ENCODE data around the gene ECE2.

GRCh38 chr3:184284696-184285095 lies 8.9 kb downstream of the ECE2 start:
- no peak; the same call in 1 of the 2 replicates for TF ChIP-seq CTCF (conservative IDR thresholded peaks at IDR 0.05)
- no peak for TF ChIP-seq ZFX (IDR thresholded peaks at IDR 0.05)
